Breast epithelium (tissue), 3 donors: Measurements from ENCODE around the gene PEX11G.

ENCODE experiments used
- POLR2A ChIP-seq: fragments of 450-650 bp; IDR thresholded peaks from one replicate; pipeline ENCODE4 v1.6.1; 2016; ENCODE audit warnings: antibody characterized with exemption, mild to moderate bottlenecking, moderate library complexity
- POLR2AphosphoS5 ChIP-seq, 3 donors: sonication (generic); formaldehyde crosslinking; IDR thresholded peaks; one replicate each; pipeline ENCODE4 v1.6.1; 2017; ENCODE audit warnings: antibody characterized with exemption in 3 of 3
- TF ChIP-seq, protein P1 (sequence below), 3 donors: fragments of 450-650 bp; IDR thresholded peaks; one replicate each; pipeline ENCODE4 v1.5.1; 2016 to 2017; ENCODE audit warnings: antibody characterized with exemption in 3 of 3, mild to moderate bottlenecking in 3 of 3, moderate library complexity in 3 of 3

DNA sequence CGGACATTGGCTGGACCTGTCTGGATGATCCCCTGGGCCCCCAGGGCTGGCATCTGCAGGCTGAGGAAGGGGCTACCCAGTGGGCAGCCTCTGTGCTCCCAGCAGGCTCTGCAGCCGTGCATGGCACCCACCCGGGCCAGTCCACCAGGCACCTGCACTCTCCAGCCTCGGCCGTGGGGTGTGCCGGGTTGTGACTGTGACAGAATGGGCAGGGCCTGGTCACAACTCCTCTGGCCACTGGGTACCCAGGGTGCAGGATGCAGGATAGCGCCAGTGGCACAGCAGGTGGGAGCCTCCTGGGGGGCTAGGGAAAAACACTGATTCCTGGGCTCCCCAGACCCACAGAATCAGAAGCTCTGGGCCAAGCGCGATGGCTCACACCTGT, 10.0 kb downstream of the PEX11G start:
- TF ChIP-seq POLR2A (no peak), POLR2AphosphoS5 (IDR thresholded peaks at IDR 0.05) (no peak)
- TF ChIP-seq, protein P1, sequence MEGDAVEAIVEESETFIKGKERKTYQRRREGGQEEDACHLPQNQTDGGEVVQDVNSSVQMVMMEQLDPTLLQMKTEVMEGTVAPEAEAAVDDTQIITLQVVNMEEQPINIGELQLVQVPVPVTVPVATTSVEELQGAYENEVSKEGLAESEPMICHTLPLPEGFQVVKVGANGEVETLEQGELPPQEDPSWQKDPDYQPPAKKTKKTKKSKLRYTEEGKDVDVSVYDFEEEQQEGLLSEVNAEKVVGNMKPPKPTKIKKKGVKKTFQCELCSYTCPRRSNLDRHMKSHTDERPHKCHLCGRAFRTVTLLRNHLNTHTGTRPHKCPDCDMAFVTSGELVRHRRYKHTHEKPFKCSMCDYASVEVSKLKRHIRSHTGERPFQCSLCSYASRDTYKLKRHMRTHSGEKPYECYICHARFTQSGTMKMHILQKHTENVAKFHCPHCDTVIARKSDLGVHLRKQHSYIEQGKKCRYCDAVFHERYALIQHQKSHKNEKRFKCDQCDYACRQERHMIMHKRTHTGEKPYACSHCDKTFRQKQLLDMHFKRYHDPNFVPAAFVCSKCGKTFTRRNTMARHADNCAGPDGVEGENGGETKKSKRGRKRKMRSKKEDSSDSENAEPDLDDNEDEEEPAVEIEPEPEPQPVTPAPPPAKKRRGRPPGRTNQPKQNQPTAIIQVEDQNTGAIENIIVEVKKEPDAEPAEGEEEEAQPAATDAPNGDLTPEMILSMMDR (IDR thresholded peaks at IDR 0.05) = no peak
